ENCODE data around the gene FGF21. TPM values are rescaled to one million over a fixed set of nuclear protein-coding genes. Genes with fewer than 3 reads are reported as not detected.
A peak's percentile ranks its signal among the peaks of the same experiment; 100 is the strongest.

The FGF21 gene
- total RNA-seq, 4 donors from 2014 or later, result not detected

GRCh38 chr19:48795055-48795684, 39.8 kb downstream of the FGF21 start:
- H3K4me1 ChIP-seq, result peaks cover 0 to 15% (median 10%) of the 10 kb centered on the region in 4 donors
- WGBS, 2 donors (ENCODE audit: low coverage in 1 of 2), result 2% methylated on average over 19 to 31 of the region's 38 CpGs
- intact Hi-C loops (cut with DNase I; ENCODE audit: low total_unique reads), result loop anchor here (2.0 to 10.0 kb wide), 2 partner anchors 42 to 180 kb away; partner anchors contain the start of gene HSD17B14
- H3K27ac ChIP-seq, result peak overlapping the region; percentile 72 to 88 (median 78)
- H3K9me3 ChIP-seq, result no peaks in the 10 kb centered on the region
- H3K27me3 ChIP-seq, result no peaks in the 10 kb centered on the region
- DNase-seq, result peak; percentile 91
- peak; percentile 41 to 56 (median 52) for TF ChIP-seq POLR2AphosphoS5 (IDR thresholded peaks at IDR 0.05)
- peak; percentile 24 for TF ChIP-seq POLR2A (IDR thresholded peaks at IDR 0.05)
- TF ChIP-seq EP300 (IDR thresholded peaks at IDR 0.05; ENCODE audit: low read depth), result no peak
- TF ChIP-seq CTCF (IDR thresholded peaks at IDR 0.05), result peak; percentile 92 to 99 (median 97)
- H3K4me3 ChIP-seq, result peak overlapping the region in 3 of 4 donors; percentile 24 to 56 (median 41)
- in situ Hi-C loops (cut with MboI; ENCODE audit: low pct_ligation_motif_present in 1 of 4, low pct_unique_long_range_greater_than_20kb in 1 of 4, low sequenced_read_pairs in 3 of 4), result no loop called here
- no peaks in the 10 kb centered on the region for H3K36me3 ChIP-seq

GRCh38 chr19:48795685-48796070, 40.4 kb downstream of the FGF21 start:
- no peaks in the 10 kb centered on the region for H3K36me3 ChIP-seq
- peak; percentile 29 for DNase-seq
- H3K9me3 ChIP-seq, result no peaks in the 10 kb centered on the region
- WGBS, 2 donors (ENCODE audit: low coverage in 1 of 2), result 56% methylated on average over 2 of the region's 2 CpGs; no CpG with 5 or more reads in 1 of the 2 donors
- H3K4me3 ChIP-seq, result no peak overlapping the region
- H3K27me3 ChIP-seq, result no peaks in the 10 kb centered on the region
- in situ Hi-C loops (cut with MboI; ENCODE audit: low pct_ligation_motif_present in 1 of 4, low pct_unique_long_range_greater_than_20kb in 1 of 4, low sequenced_read_pairs in 3 of 4), result no loop called here
- no peak for TF ChIP-seq POLR2AphosphoS5 (IDR thresholded peaks at IDR 0.05)
- peaks cover 0 to 15% (median 10%) of the 10 kb centered on the region in 4 donors for H3K4me1 ChIP-seq
- H3K27ac ChIP-seq, result peak overlapping the region; percentile 72 to 88 (median 78)
- intact Hi-C loops (cut with DNase I; ENCODE audit: low total_unique reads), result loop anchor here (2.0 to 10.0 kb wide), 2 partner anchors 41 to 179 kb away; partner anchors contain the start of gene HSD17B14

- DNase-seq, result no peak
- no peaks in the 10 kb centered on the region for H3K36me3 ChIP-seq
- peaks cover 0 to 15% (median 10%) of the 10 kb centered on the region in 4 donors for H3K4me1 ChIP-seq
- no peak for TF ChIP-seq EP300 (IDR thresholded peaks at IDR 0.05; ENCODE audit: low read depth)
- TF ChIP-seq CTCF (IDR thresholded peaks at IDR 0.05), result no peak
- no peak for TF ChIP-seq POLR2A (IDR thresholded peaks at IDR 0.05)
- no peak for TF ChIP-seq POLR2AphosphoS5 (IDR thresholded peaks at IDR 0.05)
- H3K27ac ChIP-seq, result peak overlapping the region; percentile 72 to 88 (median 78)
- no peaks in the 10 kb centered on the region for H3K9me3 ChIP-seq
- intact Hi-C loops (cut with DNase I; ENCODE audit: low total_unique reads), result loop anchor here (10.0 kb wide), 1 partner anchor 178 kb away; no protein-coding TSS in a partner anchor
- H3K27me3 ChIP-seq, result no peaks in the 10 kb centered on the region
- in situ Hi-C loops (cut with MboI; ENCODE audit: low pct_ligation_motif_present in 1 of 4, low pct_unique_long_range_greater_than_20kb in 1 of 4, low sequenced_read_pairs in 3 of 4), result no loop called here
- H3K4me3 ChIP-seq, result no peak overlapping the region
- 91% methylated on average over 14 of the region's 20 CpGs; no CpG with 5 or more reads in 1 of the 2 donors for WGBS, 2 donors (ENCODE audit: low coverage in 1 of 2)
Measured at GRCh38 chr19:48796298-48797083, 41.2 kb downstream of the FGF21 start.

DNA sequence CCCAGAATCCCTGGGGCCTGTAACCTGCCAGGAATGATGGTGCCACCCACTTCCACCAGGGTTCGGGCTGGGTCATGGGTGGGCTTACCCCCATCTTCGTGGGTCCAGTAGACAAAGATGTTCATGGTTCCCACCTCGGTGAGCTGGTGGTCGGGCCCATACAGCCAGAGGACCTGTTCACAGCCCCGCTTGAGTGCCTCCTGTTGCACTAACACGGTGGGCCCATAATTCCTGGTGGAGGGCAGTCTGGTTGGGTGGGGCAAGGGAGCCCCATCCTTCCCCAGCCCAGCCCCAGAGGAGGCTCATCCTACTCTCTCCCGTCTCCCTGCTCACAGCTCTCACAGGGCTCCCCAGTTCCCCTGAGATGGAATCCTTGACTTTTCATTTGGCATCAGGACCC, 41.8 kb downstream of the FGF21 start:
- TF ChIP-seq POLR2AphosphoS5 (IDR thresholded peaks at IDR 0.05) (no peak), EP300 (IDR thresholded peaks at IDR 0.05; ENCODE audit: low read depth) (no peak), POLR2A (IDR thresholded peaks at IDR 0.05) (no peak), CTCF (IDR thresholded peaks at IDR 0.05) (no peak)
- Histone ChIP-seq H3K4me1 (peaks cover 0 to 20% (median 12%) of the 10 kb centered on the region in 4 donors), H3K27me3 (no peaks in the 10 kb centered on the region), H3K9me3 (no peaks in the 10 kb centered on the region), H3K4me3 (no peak overlapping the region), H3K36me3 (no peaks in the 10 kb centered on the region), H3K27ac (no peak overlapping the region)
- in situ Hi-C loops (cut with MboI; ENCODE audit: low pct_ligation_motif_present in 1 of 4, low pct_unique_long_range_greater_than_20kb in 1 of 4, low sequenced_read_pairs in 3 of 4), result no loop called here
- intact Hi-C loops (cut with DNase I; ENCODE audit: low total_unique reads), result loop anchor here (10.0 kb wide), 1 partner anchor 178 kb away; no protein-coding TSS in a partner anchor
- WGBS, 2 donors (ENCODE audit: low coverage in 1 of 2), result 81% methylated on average over 7 of the region's 7 CpGs; no CpG with 5 or more reads in 1 of the 2 donors
- no peak for DNase-seq
